Measurements from ENCODE around the gene KLHL22. TPM values are rescaled to one million over a fixed set of nuclear protein-coding genes. Genes with fewer than 3 reads are reported as not detected.
A peak's percentile ranks its signal among the peaks of the same experiment; 100 is the strongest.
"Not testable (repeated sequence)": the region's sequence is repeated elsewhere in the genome, so short reads cannot be mapped to it uniquely, and the experiment has no call there.

Gene KLHL22, protein sequence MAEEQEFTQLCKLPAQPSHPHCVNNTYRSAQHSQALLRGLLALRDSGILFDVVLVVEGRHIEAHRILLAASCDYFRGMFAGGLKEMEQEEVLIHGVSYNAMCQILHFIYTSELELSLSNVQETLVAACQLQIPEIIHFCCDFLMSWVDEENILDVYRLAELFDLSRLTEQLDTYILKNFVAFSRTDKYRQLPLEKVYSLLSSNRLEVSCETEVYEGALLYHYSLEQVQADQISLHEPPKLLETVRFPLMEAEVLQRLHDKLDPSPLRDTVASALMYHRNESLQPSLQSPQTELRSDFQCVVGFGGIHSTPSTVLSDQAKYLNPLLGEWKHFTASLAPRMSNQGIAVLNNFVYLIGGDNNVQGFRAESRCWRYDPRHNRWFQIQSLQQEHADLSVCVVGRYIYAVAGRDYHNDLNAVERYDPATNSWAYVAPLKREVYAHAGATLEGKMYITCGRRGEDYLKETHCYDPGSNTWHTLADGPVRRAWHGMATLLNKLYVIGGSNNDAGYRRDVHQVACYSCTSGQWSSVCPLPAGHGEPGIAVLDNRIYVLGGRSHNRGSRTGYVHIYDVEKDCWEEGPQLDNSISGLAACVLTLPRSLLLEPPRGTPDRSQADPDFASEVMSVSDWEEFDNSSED
- 53.3 and 55.0 TPM in 2 replicates for total RNA-seq
- 31.9 and 33.8 TPM in 2 replicates for polyA plus RNA-seq

DNA sequence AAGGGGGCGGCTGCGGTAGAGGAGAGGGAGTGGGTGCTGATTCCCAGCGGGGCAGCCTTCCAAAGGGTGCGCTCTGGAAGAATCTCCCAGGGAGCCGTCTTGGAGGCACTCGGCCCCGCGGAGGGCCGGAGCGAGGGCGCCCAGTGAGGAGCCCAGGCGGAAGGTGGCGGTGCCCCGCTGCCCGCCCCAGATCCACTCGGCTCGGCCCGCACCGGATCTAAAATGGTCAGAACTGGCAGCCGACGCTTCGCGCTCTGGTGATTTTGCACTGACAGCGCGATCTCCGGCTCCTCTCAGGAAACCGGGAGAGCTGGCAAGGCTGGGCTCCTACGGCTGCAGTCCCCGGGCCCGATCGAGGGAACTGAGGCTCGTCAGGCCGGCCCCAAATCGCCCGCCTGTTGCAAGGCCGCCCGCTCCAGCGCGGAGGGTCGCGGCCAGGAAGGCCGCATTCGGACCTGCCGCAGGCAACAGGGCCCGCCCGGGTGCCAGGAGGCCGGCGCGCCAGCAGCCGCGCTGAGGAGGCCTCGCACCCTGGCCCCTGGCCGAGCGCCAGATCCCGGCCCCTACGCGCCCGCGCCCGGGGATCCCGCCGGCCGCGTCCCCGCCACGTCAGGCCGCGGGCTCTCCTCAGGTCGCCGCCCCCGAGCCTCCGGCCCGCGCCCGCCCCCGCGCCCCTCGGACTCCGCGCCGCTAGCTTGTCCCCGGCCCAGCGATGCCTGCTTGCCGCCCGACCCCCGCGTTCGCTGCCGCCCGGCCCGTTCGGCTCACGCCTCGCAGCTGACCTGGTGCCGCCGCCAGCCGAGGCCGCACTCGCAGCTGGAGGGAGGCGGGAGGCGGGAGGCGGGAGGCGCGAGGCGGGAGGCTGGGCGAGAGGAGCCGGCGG, at the start of gene KLHL22:
TSS of gene KLHL22 (minus strand) at position 818 of the 883 bp plus-strand sequence. CDS start 6,584 bp downstream, outside the sequence.
- DNase-seq (ENCODE audit: low read depth in 1 of 2, low spot score in 1 of 2), result peak in 1 of 2 donors; percentile 36
- no peaks in the 10 kb centered on the region for H3K36me3 ChIP-seq
- H3K27me3 ChIP-seq, result no peaks in the 10 kb centered on the region
- TF ChIP-seq, protein P1, sequence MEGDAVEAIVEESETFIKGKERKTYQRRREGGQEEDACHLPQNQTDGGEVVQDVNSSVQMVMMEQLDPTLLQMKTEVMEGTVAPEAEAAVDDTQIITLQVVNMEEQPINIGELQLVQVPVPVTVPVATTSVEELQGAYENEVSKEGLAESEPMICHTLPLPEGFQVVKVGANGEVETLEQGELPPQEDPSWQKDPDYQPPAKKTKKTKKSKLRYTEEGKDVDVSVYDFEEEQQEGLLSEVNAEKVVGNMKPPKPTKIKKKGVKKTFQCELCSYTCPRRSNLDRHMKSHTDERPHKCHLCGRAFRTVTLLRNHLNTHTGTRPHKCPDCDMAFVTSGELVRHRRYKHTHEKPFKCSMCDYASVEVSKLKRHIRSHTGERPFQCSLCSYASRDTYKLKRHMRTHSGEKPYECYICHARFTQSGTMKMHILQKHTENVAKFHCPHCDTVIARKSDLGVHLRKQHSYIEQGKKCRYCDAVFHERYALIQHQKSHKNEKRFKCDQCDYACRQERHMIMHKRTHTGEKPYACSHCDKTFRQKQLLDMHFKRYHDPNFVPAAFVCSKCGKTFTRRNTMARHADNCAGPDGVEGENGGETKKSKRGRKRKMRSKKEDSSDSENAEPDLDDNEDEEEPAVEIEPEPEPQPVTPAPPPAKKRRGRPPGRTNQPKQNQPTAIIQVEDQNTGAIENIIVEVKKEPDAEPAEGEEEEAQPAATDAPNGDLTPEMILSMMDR (IDR thresholded peaks at IDR 0.05; ENCODE audit: low read depth, low read length), result no peak
- no peaks in the 10 kb centered on the region for H3K9me3 ChIP-seq (ENCODE audit: low read depth)
- peak within 1 kb of the TSS; percentile 91 for H3K27ac ChIP-seq
- H3K4me1 ChIP-seq (ENCODE audit: low read depth), result no peaks in the 10 kb centered on the region
- peak within 1 kb of the TSS; percentile 58 for H3K4me3 ChIP-seq

DNA sequence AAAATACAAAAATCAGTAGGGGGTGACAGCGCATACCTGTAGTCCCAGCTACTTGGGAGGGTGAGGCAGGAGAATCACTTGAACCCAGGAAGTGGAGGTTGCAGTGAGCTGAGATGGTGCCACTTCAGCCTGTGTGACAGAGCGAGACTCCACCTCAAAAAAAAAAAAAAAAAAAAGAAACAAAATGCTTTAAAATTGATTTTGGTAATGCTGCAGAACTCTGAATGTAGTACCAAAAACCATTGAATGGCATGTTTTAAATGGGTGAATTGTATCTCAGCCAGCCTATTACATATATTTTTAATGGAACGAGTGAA, 49.7 kb upstream of the KLHL22 start:
- not testable (repeated sequence) for DNase-seq (ENCODE audit: low read depth in 1 of 2, low spot score in 1 of 2); H3K4me3 ChIP-seq; H3K9me3 ChIP-seq (ENCODE audit: low read depth); H3K36me3 ChIP-seq; H3K27ac ChIP-seq; H3K4me1 ChIP-seq (ENCODE audit: low read depth); H3K27me3 ChIP-seq

DNA sequence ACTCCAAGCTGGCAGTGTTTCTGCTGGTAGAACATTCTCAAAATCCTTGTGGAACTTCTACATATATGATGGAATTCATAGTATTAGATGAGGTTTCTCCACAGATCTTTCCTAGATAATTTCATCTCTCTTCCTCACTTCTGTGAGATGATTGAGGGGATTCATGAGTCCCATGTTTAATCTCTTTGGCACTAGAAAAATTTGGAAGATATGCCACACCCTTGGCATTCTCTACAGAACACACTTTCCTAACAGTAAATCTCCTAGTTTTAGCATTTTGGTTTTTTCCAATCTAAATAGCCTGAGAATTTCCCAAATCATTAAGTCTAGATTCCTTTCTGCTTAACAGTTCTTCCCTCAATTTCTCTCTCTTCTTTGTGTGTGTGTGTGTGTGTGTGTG, 47.1 kb upstream of the KLHL22 start:
- no peaks in the 10 kb centered on the region for H3K27me3 ChIP-seq
- DNase-seq (ENCODE audit: low read depth in 1 of 2, low spot score in 1 of 2), result no peak
- H3K4me3 ChIP-seq, result no peak overlapping the region
- H3K27ac ChIP-seq, result no peak overlapping the region
- TF ChIP-seq, protein P1 (IDR thresholded peaks at IDR 0.05; ENCODE audit: low read depth, low read length), result no peak
- no peaks in the 10 kb centered on the region for H3K9me3 ChIP-seq (ENCODE audit: low read depth)
- H3K4me1 ChIP-seq (ENCODE audit: low read depth), result no peaks in the 10 kb centered on the region
- H3K36me3 ChIP-seq, result peaks cover 4% of the 10 kb centered on the region

DNA sequence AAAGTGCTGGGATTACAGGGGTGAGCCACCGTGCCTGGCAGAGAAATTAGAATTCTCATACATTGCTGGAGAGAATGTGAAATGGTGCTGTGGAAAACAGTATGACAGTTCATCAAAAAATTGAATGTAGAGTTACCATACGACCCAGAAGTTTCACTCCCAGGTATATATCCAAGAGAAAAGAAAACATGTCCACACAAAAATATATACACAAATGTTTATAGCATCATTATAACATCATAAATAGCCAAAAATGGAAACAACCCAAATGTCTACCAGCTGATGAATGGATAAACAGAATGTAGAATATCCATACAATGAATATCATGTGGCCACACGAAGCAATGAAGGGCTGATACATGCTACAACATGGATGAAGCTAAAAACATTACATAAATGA, 46.5 kb upstream of the KLHL22 start:
- Histone ChIP-seq H3K36me3 (peaks cover 4% of the 10 kb centered on the region), H3K27ac (no peak overlapping the region), H3K4me1 (ENCODE audit: low read depth) (no peaks in the 10 kb centered on the region), H3K4me3 (no peak overlapping the region), H3K27me3 (no peaks in the 10 kb centered on the region), H3K9me3 (ENCODE audit: low read depth) (no peaks in the 10 kb centered on the region)
- no peak for DNase-seq (ENCODE audit: low read depth in 1 of 2, low spot score in 1 of 2)
- TF ChIP-seq, protein P1 (IDR thresholded peaks at IDR 0.05; ENCODE audit: low read depth, low read length), result no peak

DNA sequence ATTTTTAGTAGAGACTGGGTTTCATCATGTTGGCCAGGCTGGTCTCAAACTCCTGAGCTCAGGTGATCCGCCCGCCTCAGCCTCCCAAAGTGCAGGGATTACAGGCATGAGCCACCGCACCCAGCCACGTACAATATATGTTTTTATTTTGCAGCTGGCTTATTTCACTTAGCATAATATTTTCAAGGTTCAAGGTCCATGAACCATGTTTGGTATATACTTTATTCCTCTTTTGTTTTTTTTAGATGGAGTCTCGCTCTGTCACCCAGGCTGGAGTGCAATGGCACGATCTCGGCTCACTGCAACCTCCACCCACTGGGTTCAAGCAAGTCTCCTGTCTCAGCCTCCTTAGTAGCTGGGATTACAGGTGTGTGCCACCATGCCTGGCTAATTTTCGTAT, 43.3 kb upstream of the KLHL22 start:
- not testable (repeated sequence) for H3K4me3 ChIP-seq; DNase-seq (ENCODE audit: low read depth in 1 of 2, low spot score in 1 of 2); H3K27me3 ChIP-seq; H3K4me1 ChIP-seq (ENCODE audit: low read depth); H3K27ac ChIP-seq; H3K36me3 ChIP-seq; H3K9me3 ChIP-seq (ENCODE audit: low read depth)

DNA sequence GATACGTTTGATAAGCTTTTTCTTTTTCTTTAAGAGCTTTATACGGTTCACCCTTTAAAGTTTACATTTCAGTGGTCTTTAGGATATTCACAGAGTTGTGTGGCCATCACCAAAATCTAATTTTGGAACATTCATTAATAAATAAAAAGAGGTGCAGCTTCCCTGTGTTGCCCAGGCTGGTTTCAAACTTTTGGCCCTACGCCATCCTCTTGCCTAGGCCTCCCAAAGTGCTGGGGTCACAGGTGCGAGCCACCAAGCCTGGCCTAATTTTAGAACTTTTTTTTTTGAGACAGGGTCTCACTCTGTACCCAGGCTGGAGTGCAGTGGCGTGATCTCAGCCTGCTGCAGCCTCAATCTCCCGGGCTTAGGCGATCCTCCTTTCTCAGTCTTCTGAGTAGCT, 42.4 kb upstream of the KLHL22 start:
- peaks cover 4% of the 10 kb centered on the region for H3K36me3 ChIP-seq
- TF ChIP-seq, protein P1 (IDR thresholded peaks at IDR 0.05; ENCODE audit: low read depth, low read length), result no peak
- no peaks in the 10 kb centered on the region for H3K27me3 ChIP-seq
- H3K4me1 ChIP-seq (ENCODE audit: low read depth), result peaks cover 11% of the 10 kb centered on the region
- no peak for DNase-seq (ENCODE audit: low read depth in 1 of 2, low spot score in 1 of 2)
- no peaks in the 10 kb centered on the region for H3K9me3 ChIP-seq (ENCODE audit: low read depth)
- no peak overlapping the region for H3K4me3 ChIP-seq
- H3K27ac ChIP-seq, result no peak overlapping the region
